CD4-positive, alpha-beta T cell treated with Interleukin-1 beta for 1 hour (primary cell): Measurements from ENCODE around the gene PPFIA1.

Source experiments
- DNase-seq, 2 donors: peaks; one replicate each; pipeline ENCODE4 v3.0.0-alpha.2; 2020 to 2022

The PPFIA1 gene

DNA sequence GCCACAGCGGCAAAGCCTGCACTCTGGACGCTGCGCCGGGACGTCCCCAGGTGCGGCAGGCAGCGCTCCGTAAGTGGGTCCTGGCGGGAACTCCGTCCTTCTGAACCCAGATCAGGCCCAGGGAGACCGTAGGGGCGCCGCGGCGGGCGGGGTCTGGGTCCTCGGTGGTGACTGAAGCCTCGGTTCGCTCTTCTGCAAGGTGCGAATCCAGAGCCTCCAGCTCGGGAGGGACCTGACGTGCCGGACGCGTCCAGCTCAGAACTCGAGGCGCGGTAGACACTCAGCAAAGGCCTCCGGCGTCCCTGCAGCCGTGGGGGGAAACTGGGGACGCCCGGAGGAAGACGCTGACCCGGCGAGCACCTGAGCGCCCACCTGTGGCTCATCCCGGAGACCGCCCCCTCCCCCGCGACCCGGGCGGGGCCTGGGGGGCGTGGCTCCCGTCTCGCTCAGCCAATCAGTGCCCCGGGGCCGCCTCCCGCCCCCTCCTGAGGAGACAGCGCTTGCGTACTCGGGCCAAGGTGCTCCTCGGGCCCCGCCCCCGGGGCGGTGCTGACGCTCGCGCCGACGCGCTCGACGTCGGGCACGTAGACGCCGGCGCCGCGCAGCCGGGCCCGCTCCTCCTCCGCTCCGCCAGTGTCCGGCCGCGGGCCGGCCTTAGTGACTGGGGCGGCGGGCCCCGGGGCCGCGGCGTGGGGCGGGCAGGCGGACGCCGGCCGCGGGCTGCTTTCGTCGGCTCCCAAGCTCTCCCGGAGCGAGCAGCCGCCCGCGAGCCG, at the start of gene PPFIA1:
TSS of gene PPFIA1 (plus strand) at position 587 of the 773 bp plus-strand sequence. CDS start 1,483 bp downstream, outside the sequence.
- DNase-seq, result peak; percentile 94 to 95

DNA sequence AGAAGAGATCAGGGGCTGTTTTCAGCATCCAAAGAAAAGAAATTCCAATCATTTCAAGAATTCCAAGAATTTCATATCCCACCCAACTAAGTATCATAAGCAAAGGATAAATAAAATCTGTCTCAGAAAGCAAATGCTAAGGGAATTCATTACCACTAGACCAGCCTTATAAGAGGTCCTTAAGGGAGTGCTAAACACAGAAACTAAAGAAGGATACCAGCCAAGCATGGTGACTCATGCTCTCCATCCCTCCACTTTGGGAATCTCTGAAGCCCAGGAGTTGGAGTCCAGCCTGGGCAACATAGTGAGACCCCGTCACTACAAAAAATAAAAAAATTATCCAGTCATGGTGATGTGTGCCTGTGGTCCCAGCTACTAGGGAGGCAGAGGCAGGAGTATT, 49.6 kb upstream of the PPFIA1 start:
- no peak for DNase-seq

DNA sequence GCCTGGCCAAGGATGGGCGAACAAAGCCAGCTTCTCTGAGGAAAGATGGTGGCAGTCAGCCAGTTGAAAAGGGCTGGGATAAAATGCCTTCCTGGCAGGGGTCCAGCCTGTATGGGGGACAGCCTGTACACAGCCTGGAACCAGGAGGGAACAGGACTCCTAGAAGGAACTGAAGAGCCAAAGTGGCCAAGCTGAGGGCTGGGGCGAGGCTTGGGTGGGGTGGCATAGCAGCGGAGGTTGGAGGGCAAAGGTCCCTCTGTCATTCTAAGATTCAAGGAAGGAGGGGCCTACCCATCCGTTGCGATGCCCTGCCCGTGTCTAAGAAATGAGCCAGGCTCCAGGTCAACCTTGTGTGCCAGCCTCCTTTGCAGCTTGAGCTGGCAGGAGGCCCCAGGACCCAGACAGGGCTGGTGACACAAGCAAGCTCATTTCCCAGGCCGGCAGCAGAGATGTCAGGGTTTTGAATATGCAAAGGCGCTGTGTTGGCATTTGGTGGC, 44.8 kb upstream of the PPFIA1 start:
- DNase-seq, result no peak

DNA sequence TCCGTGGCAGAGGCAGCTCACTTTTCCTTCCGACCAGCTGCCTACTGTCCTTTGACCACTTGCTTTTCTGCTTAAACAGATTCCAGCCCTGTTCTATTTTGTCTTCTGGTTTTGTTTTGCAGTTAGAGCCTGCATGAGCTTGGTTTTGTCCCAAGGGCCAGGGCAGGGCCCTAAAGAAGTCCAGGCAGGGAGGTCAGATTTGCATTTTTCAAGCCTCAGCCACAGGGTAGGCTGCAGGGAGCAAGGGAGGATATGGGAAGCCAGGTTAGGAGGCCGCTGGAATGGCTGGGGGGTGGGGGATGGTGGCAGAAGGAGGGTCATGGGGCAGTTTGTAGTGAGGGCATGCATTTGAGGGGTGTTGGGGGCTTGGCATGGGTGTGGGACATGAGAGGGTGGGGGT, 44.3 kb upstream of the PPFIA1 start:
- no peak for DNase-seq

DNA sequence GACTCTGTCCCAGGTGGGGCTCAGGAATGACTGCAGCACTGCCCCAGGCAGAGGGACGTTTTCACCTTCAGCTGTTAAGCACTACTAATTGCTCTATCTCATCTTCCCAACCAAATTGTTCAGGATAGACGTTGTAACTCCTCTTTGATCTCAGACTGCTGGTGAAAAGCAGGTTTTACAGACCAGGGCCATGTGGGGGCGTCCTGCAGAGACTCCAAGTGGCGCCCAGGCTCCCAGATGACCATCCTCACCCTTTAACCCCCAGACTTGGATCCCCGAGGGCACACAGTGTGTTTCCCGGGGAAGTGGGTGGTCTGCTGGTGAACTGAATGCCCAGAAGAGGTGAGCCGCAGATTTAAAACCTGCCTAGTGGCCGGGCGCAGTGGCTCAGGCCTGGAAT, 43.5 kb upstream of the PPFIA1 start:
- DNase-seq, result no peak

DNA sequence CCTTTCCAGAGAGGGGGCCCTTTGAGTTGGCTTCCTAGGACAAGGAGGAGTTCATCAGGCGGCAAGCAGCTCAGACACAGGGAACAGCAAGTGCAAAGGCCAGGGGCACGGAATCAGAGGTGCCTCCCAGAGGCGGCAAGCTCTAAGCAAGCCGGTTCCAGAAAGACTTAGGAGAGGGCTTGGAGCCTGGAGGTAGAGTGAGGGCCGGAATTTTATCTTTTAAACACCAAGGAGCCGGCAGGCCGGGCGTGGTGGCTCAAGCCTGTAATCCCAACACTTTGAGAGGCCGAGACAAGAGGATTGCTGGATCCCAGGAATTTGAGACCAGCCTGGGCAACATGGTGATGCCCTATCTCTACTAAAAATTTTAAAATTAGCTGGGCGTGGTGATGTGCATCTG, 40.8 kb upstream of the PPFIA1 start:
- no peak for DNase-seq

DNA sequence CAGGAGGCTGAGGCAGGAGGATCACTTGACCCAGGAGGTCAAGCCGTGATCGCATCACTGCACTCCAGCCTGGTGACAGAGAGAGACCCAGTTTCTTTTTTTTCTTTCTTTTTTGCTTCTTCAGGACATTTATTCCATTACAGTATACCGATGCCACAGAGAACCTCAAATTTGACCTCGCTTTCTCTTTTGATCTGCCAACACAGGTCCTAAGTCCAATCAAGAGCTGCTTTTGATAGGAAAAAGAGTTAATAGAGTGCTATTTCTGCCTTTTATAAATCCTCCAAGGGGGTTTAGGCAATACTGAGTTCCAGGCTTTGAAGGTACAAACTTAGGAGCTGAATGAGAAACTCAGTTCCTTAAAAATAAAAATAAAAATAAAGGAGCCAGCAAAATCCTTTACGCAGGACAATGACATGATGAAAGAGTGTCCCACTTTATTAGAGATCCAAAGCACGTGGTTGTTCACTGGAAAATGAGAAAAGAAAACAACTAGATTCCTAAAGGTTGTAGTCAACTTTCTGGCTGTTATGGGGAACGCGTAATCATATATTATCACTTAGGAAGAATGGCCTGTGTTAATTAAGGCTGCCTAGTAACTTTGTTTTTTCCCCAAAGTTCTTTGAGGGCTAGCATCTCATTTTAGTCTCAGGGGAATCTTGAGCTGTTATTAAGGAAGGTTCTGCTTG, 40.2 kb upstream of the PPFIA1 start:
- DNase-seq, result no peak

DNA sequence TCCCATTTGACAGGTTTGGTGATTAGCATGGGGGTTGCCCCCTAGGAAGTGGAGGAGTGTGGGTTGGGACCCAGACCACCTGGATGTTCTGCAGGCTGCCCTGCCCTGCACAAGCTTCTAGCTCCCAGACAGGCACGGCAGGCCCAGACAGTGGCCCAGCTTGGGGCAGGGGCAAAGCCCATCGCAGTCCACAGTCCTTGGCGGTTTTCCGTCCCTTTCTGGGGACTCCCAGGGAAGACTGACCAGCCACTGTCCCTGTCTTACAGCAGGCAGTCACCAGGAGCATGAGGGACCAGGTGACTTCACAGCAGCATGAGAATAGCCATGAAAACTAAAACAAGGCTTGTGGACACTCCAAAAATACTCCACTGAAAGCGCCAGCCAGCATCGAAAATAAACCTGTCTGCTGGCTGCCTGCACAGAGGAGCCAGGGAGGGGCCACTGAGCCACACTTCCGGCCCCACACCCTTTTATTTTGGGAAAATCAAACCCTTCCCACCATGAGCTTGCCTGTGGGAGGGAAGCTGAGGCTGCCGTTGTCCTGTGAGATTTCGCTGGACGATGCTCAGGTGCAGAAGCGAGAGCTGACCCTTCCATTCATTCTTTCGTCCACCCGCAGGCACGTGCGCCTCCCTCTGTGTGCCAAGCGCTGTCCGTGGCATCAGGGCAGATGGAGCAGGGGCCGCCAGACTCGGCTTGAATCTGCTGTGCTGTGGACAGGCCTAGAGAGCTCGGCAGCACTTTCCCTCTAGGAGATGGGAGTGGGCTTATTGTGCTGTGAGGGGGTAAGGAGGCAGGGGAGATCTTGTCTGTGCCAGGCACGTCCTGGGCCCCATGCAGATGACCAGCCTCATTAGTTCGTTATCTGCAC, 39.4 kb upstream of the PPFIA1 start:
- no peak for DNase-seq

DNA sequence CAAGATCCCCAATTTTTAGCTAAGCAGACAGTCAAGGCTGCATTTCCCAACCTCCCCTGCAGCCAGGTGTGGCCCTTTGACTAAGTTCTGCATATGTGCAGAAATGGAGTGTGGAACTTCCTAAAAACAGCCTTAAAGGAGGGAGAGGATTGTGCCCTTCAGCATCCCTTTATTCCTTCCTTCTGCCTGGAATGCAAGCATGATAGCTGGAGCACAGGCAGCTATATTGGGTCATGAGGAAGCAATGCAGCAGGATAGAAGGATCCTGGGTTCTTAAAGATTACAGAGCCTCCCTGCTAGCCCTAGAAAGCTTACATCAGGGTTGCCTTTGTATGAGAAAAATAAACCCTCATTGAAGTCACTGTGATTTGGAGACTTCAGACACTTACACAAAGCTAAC, 37.5 kb upstream of the PPFIA1 start:
- DNase-seq, result no peak

DNA sequence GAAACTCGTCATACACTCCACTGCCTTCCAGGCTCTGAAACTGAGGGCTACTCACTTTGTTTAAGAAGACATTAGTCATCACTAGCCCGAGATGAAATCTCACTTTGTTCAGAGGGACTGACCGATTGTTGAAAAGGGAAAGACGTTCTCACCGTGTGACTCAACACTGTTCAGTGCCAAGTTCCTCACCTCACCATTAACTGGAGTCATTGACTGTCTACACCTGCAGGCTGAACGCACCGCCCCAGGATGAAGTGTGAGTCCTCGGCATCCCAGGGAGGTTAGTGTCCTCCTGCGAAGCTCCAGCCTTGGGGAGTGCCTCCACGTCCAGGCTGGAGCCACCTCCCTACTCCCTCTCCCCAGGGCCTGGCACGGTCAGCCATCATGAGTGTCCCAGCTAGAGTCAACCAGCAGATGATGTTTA, 37.0 kb upstream of the PPFIA1 start:
- no peak for DNase-seq

DNA sequence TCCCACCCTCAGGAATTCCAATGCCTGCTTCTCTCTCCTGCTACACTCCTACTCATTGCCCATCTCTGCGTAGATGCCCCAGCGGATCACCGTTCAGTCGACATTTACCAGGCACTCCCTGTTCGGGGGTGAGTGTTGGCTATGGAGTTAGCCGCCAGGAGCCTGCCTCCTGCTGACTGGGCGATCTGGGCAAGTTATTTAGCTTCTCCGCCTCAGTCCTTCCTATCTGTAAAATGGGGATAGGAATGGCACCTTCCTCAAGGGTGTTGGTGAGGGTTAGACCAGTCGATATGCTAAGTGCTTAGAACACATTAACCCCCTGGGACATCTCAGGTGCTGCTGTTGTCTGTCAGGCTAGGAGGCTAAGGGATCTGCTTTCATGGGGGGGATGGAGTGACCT, 36.5 kb upstream of the PPFIA1 start:
- no peak for DNase-seq

DNA sequence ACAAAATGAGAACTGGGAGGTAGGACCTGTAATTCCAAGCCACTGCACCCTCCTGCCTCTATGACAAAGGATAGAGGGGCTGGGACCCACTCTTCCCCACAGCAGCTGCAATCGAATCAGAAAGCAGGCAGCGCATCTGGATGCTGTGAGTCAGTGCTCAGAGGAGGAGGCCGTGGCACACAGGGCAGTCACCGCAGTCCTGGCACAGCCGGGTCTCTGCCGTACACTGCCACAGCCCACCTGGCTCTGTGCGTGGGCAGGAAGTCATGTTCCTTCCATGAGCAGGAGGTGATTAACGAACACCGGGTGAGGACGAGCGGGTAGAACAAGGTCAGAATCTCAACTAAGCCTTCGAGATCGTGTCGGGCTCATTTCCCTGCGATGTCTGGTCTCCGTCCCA, 30.2 kb upstream of the PPFIA1 start:
- no peak for DNase-seq

DNA sequence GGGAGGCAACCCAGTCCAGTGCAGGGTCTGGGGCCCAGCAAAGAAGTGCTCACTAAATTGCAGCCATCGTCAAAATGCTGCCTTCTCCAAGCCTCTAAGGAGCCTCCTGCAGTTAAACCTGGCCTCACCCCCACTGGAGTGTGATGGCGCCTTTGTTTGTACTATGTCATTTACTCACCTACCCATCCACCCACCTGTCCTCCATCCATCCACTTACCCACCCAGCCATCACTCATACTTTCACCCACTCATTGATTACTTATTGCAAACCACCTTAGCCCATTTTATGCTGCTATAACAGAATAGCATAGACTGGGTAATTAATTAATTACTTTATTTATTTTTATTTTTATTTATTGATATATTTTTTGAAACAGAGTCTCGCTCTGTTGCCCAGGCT, 28.8 kb upstream of the PPFIA1 start:
- DNase-seq, result no peak

DNA sequence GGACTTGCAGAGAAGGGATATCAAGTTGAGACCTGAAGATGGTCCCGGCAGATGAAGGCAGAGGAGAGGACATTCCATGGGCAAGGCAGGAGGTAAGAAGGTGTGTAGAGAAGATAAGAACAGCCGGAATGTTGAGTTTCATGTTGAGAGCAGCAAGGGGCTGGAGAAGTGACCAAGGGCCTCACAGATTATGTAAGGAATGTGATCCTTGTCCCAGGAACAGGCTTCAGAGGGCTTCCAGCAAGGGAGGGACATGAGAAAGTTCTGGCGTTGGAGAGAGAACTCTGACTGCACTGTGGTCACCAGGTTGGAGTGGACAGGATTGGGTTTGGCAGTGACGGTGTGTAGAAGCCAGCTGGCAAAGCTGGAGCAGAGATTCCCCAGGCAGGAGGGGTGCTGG, 27.6 kb upstream of the PPFIA1 start:
- DNase-seq, result no peak

DNA sequence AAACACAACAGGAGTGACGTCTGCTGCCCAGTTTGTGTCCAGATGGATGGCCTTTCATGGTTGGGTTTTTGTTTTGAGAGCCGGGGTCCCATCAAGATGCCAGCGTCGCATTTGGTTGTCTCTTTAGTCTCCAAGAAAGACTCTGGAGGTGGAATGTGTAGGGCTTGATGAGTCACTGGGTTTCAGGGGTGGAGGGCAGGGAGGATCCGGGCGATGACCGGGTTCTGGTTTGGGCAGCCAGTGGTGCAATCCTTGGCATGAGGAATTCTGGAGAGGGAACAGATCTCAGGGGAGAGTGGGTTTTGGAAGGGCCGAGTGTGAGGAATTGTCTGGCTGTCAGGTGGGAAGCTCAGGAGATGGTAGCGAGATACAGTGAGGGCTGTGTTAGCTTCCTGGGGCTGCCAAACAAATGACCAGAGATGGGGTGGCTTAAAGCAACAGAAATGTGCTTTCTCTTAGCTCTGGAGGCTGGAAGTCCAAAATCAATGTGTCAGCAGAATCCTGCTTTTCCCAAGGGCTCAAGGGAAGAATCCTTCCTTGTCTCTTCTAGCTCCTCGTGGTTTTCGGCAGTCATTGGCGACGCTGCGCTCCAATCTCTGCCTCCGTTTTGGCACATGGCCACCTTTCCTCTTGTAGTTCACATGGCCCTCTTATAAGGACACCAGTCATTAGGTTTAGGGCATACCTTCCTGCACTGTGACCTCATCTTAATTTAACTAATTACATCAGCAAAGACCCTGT, 26.4 kb upstream of the PPFIA1 start:
- no peak for DNase-seq

DNA sequence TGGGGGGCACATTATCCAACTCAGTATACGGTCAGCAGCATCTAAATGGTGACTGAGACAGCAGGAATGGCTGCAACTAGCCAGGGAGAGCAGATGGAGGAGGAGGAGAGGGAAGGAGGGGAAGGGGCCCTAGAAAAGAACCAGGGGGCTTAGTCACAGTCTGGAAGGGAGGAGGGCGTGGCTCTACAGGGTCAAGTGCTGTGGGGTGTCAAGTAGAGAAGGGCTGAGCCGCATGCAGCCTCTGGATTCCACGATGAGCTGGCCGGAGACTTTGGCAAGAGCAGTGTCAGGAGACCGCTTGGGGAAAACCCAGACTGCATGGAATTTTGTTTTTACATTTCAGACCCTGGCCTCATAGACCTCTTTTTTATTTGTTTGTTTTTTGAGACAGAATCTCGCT, 25.8 kb upstream of the PPFIA1 start:
- DNase-seq, result no peak

DNA sequence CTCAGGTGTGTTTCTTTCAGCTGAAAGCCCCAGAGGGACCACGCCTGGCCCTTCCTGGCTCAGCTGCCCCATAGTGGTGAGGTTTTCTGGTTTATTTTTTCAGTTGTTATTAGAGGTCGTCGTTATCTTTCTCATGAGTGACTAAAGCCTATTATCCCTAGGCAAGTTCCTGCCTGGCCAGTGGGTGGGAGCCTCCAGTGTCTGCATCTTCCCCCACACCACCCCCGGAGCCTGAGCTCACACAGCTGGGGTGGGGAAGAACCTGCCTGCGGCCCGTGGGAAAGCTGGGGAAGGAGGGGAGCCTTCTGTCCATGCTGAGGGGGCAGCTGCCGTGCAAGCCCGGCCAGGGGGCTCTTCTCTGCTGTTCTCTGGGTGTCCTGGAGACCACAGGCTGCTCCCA, 24.3 kb upstream of the PPFIA1 start:
- DNase-seq, result no peak

DNA sequence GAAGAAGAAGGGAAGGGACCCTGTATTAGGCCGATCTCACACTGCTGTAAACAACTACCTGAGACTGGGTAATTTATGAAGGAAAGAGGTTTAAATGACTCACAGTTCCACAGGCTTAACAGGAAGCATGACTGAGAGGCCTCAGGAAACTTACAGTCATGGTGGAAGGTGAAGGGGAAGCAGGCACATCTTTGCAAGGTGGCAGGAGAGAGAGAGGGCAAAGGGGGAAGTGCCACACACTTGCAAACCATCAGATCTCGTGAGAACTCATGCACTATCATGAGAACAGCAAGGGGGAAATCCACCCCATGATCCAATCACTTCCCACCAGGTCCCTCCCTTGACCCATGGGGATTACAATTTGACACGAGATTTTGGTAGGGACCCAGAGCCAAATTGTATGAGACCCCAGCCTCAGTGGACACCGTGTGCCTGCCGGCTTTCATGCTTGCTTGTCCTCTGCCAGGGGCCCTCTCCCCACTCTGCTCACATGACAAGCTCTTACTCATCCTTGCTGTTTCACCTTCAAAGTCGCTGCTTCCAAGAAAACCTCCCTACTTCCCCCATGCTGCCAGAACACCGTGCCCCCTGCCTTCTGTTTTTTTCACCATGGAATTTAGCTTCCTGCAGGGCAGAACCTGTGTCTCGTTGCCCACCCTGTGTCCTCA, 23.3 kb upstream of the PPFIA1 start:
- no peak for DNase-seq

DNA sequence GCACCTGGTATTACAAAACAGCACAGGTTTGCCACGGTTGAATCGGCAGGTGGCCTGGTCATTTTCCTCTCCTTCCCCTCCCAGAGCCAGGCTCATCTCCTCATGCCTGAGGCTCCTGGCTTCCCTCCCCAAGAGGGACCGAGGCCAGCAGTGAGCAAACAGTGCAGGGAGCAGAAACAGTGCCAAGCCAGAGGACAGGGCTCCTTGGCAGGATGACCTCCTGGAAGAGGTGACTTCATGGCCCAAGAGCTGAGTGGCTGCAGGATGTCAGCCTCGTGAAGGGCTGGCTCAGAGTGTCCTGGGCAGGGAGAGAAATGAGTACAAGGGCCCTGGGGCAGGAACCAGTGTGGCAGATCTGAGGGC, 22.8 kb upstream of the PPFIA1 start:
- no peak for DNase-seq

DNA sequence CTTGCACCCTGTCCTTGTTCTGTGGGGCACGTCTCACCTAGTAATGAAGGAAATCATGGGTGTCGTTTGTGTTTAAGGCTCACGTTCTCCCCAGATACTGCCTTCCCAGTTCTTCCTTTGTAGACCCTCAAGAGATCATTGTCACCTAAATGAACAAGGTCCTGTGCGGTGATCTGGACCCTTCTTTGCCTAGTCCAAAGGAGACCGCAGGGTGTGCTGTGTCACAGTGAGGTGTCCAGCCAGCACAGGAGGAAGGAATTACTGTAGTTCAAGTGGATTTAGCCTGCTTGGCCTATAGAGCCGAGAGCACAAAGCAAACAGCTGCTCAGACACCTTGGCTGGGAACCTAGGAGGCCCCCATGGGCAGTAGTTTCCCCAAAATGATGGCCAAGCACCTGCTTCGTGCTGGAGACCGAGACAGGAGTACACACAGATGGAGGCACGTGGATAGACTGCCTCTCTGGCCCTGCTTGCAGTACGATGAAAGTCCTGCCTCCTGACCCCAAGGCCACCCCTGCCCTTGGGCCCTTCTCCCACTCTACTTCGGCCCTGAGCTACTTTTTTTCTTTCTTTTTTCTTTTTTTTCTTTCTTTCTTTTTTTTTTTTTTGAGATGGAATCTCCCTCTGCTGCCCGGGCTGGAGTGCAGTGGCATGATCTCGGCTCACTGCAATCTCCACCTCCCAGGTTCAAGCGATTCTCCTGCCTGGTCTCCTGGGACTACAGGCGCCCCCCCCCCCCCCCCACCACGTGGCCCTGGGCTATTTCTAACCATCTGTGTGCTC, 19.4 kb upstream of the PPFIA1 start:
- DNase-seq, result no peak

DNA sequence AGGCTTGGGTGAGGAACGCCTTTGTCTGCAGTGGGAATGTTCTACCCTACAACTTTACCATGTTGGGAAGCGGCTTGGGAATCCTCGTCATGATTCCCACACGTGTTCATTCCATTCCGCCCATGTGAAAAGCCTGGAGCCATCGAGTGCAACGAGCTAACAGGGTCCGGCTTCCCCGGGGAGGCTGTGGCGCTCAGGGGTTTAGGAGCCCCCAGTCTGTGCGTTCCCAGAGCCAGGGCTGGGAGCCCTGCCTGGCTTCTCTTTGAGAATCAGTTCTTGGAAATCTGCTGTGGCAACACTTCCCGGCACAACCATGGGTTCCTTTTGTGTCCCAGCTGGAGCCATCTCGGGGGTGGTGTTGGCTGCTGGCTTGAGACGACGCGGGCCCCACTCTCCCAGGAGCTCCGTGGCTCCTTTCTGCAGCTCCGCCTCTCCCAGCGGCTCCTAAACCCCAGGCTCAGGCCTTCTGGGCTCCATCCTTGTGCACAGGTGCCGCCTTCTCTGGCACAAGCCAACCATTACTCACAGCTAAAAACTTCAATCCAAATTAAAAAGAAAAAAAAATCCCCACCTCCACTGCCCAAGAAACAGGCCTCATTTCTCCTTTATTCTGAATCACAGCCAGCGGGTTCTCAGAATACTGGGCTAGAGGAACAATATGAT, 18.7 kb upstream of the PPFIA1 start:
- no peak for DNase-seq
